Subcutaneous abdominal adipose tissue (tissue), 5 donors: ENCODE measurements around the gene TRAK2.
"Not testable (repeated sequence)": the region's sequence is repeated elsewhere in the genome, so short reads cannot be mapped to it uniquely, and the experiment has no call there.

ENCODE experiments used
- H3K27ac ChIP-seq: one replicate; pipeline ENCODE4 v1.7.0; 2013; ENCODE audit warnings: low read depth, mild to moderate bottlenecking, inconsistent platforms, low read length, moderate library complexity
- H3K27me3 ChIP-seq, 5 donors: one replicate each; pipeline ENCODE4 v1.7.0; 2013; ENCODE audit warnings: low read length in 5 of 5, inconsistent platforms in 1 of 5; ENCODE audit not compliant: control insufficient read depth in 5 of 5, insufficient read depth in 4 of 5
- H3K36me3 ChIP-seq, 5 donors: one replicate each; pipeline ENCODE4 v1.7.0; 2013; ENCODE audit warnings: low read length in 5 of 5; ENCODE audit not compliant: control insufficient read depth in 5 of 5, insufficient read depth in 5 of 5
- H3K4me1 ChIP-seq, 5 donors: one replicate each; pipeline ENCODE4 v1.7.0; 2013; ENCODE audit warnings: low read length in 5 of 5, mild to moderate bottlenecking in 3 of 5, moderate library complexity in 1 of 5; ENCODE audit not compliant: control insufficient read depth in 5 of 5, insufficient read depth in 5 of 5
- H3K4me3 ChIP-seq, 5 donors: one replicate each; pipeline ENCODE4 v1.7.0; 2013; ENCODE audit warnings: low read length in 5 of 5, low read depth in 1 of 5
- H3K9ac ChIP-seq, 5 donors: one replicate each; pipeline ENCODE4 v1.7.0; 2013; ENCODE audit warnings: low read length in 5 of 5, mild to moderate bottlenecking in 4 of 5, moderate library complexity in 3 of 5
- H3K9me3 ChIP-seq, 5 donors: one replicate each; pipeline ENCODE4 v1.7.0; 2013; ENCODE audit warnings: low read length in 5 of 5; ENCODE audit not compliant: control insufficient read depth in 5 of 5
- donor health status: healthy.
- donor health status: healthy.
- donor health status: healthy.
- donor health status: healthy.
- donor health status: healthy.

TRAK2 gene

DNA sequence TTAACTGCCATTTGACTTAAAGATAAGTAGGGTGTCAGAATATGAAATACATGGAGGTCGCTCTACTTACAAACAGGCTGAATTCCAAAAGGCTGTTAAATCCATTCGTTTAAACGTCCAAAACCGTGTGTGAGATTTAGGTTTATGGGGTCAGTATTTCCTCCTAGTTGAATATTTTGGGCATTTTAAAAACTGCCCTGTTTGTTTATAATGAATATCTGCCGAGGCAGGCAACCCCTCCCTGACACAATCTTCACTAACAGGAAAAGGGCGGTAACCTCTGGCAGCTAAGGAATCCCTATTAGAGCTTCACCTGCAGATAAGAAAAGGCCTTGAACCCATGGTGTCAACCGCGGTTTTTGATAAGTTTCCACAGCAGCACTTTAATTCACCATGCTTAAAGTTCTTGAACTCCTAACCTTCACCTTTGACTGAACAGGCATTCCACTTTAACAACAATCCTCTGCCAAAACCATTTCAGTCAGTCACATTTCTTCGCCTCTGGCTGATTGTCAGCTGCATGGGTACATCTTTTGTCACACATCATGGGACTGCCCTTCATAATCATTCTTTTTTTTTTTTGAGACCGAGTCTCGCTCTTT, 17.8 kb downstream of the TRAK2 start:
- no peaks in the 10 kb centered on the region for H3K9me3 ChIP-seq
- H3K4me3 ChIP-seq = peak overlapping the region in 3 of 5 donors; percentile 4 to 43 (median 30)
- H3K36me3 ChIP-seq = no peaks in the 10 kb centered on the region
- peaks cover 7 to 28% (median 26%) of the 10 kb centered on the region in 5 donors for H3K4me1 ChIP-seq
- H3K27me3 ChIP-seq = no peaks in the 10 kb centered on the region
- peak overlapping the region; percentile 83 for H3K27ac ChIP-seq
- H3K9ac ChIP-seq = peak overlapping the region in 2 of 5 donors; percentile 64 to 66

- Histone ChIP-seq H3K4me1 (peaks cover 7 to 28% (median 26%) of the 10 kb centered on the region in 5 donors), H3K9ac (peak overlapping the region in 2 of 5 donors; percentile 64 to 66), H3K36me3 (no peaks in the 10 kb centered on the region), H3K4me3 (peak overlapping the region in 3 of 5 donors; percentile 4 to 43 (median 30)), H3K27me3 (no peaks in the 10 kb centered on the region), H3K27ac (peak overlapping the region; percentile 83), H3K9me3 (no peaks in the 10 kb centered on the region)
Measured at GRCh38 chr2:201432621-201433393, 18.5 kb downstream of the TRAK2 start.

- Histone ChIP-seq H3K4me1 (peaks cover 7 to 28% (median 26%) of the 10 kb centered on the region in 5 donors), H3K4me3 (peak overlapping the region in 2 of 5 donors; percentile 0 to 13), H3K36me3 (no peaks in the 10 kb centered on the region), H3K27me3 (no peaks in the 10 kb centered on the region), H3K9ac (peak overlapping the region in 2 of 5 donors; percentile 2 to 28), H3K27ac (peak overlapping the region; percentile 83), H3K9me3 (no peaks in the 10 kb centered on the region)
Measured at GRCh38 chr2:201432038-201432620, 19.1 kb downstream of the TRAK2 start.

DNA sequence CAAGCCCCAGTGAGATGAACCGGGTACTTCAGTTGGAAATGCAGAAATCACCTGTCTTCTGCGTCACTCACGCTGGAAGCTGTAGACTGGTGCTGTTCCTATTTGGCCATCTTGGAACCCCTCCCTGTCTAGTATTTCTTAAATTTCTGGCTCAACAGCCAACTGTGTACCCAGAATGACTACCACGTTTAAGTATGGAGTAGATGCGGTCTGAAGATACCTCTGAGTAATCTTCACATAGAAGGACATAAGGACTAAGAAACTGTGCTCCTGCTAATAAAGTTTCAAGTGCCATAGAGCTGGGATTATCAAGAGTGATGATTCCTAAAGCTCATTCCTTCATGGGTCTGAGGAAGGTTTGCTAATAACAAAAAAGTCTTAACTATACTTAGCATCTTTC, 20.4 kb downstream of the TRAK2 start:
- Histone ChIP-seq H3K36me3 (no peaks in the 10 kb centered on the region), H3K27ac (no peak overlapping the region), H3K9me3 (no peaks in the 10 kb centered on the region), H3K4me1 (peaks cover 7 to 31% (median 28%) of the 10 kb centered on the region in 5 donors), H3K4me3 (no peak overlapping the region), H3K9ac (no peak overlapping the region), H3K27me3 (no peaks in the 10 kb centered on the region)

DNA sequence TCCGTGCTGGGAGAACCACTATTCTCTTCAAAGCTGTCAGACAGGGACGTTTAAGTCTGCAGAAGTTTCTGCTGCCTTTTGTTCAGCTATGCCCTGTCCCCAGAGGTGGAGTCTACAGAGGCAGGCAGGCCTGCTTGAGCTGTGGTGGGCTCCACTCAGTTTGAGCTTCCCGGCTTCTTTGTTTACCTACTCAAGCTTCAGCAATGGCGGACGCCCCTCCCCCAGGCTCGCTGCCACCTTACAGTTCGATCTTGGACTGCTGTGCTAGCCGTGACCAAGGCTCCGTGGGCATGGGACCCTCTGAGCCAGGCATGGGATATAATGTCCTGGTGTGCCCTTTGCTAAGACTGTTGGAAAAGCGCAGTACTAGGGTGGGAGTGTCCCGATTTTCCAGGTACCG, 20.9 kb downstream of the TRAK2 start:
- not testable (repeated sequence) for H3K4me3 ChIP-seq, H3K9me3 ChIP-seq, H3K27ac ChIP-seq, H3K9ac ChIP-seq, H3K27me3 ChIP-seq, H3K36me3 ChIP-seq
- H3K4me1 ChIP-seq = peaks cover 7 to 31% (median 28%) of the 10 kb centered on the region in 5 donors

DNA sequence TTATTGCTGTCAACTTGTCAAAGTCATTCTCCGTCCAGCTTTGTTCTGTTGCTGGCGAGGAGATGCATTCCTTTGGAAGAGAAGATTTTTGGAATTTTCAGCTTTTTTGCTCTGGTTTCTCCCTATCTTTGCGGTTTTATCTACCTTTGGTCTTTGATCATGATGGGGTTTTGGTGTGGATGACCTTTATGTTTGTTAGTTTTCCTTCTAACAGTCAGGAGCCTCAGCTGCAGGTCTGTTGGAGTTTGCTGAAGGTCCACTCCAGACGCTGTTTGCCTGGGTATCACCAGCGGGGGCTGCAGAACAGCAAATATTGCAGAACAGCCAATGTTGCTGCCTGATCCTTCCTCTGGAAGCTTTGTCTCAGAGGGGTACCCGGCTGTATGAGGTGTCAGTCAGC, 21.4 kb downstream of the TRAK2 start:
- H3K4me1 ChIP-seq = peaks cover 9 to 35% (median 33%) of the 10 kb centered on the region in 5 donors
- H3K9me3 ChIP-seq, H3K36me3 ChIP-seq, H3K27me3 ChIP-seq, H3K9ac ChIP-seq, H3K27ac ChIP-seq, H3K4me3 ChIP-seq: not testable (repeated sequence)

DNA sequence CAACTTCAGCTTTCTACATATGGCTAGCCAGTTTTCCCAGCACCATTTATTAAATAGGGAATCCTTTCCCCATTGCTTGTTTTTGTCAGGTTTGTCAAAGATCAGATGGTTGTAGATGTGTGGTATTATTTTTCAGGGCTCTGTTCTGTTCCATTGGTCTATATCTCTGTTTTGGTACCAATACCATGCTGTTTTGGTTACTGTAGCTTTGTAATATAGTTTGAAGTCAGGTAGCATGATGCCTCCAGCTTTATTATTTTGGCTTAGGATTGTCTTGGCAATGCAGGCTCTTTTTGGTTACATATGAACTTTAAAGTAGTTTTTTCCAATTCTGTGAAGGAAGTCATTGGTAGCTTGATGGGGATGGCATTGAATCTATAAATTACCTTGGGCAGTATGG, 22.9 kb downstream of the TRAK2 start:
- peaks cover 7 to 35% (median 29%) of the 10 kb centered on the region in 5 donors for H3K4me1 ChIP-seq
- not testable (repeated sequence) for H3K27me3 ChIP-seq, H3K4me3 ChIP-seq, H3K9me3 ChIP-seq, H3K27ac ChIP-seq, H3K9ac ChIP-seq, H3K36me3 ChIP-seq

GRCh38 chr2:201425952-201426351, 25.3 kb downstream of the TRAK2 start:
- no peaks in the 10 kb centered on the region for H3K9me3 ChIP-seq
- H3K9ac ChIP-seq = no peak overlapping the region
- no peak overlapping the region for H3K4me3 ChIP-seq
- H3K27me3 ChIP-seq = no peaks in the 10 kb centered on the region
- peaks cover 2 to 18% (median 12%) of the 10 kb centered on the region in 5 donors for H3K4me1 ChIP-seq
- no peaks in the 10 kb centered on the region for H3K36me3 ChIP-seq
- H3K27ac ChIP-seq = no peak overlapping the region

DNA sequence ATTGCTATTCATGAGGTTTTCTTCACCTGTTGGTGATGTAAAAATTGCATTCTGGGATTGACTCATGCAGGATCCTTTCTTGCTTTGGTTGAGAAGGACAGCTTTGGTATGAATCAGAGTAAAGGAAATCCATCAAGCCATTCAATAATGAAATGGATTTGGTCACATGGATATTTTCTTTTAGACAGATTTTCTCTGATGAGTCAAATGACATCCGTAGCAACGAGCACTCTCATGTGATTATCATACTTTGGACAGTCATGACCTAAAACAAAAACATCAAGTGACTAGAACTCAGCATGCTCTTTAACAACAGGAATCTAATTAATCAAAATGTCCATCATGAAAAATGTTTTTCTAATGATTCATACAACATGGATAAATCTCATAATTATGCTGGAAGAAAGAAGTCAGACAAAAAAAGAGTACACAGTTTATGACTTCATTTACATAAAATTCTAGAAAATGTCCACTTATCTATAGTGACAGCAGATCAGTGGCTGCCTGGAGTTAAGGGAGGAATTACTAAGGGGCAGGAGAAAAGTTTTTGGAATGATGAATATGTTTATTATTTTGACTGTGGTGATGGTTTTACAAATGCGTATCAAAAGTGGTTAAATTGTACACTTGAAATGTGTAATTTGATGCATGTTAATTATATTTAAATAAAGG, 30.7 kb downstream of the TRAK2 start:
- peaks cover 0 to 10% (median 6%) of the 10 kb centered on the region in 5 donors for H3K36me3 ChIP-seq
- H3K27me3 ChIP-seq = no peaks in the 10 kb centered on the region
- no peak overlapping the region for H3K27ac ChIP-seq
- no peak overlapping the region for H3K4me3 ChIP-seq
- no peaks in the 10 kb centered on the region for H3K9me3 ChIP-seq
- no peak overlapping the region for H3K9ac ChIP-seq
- peaks cover 2 to 15% (median 9%) of the 10 kb centered on the region in 5 donors for H3K4me1 ChIP-seq
